Left ventricle myocardium inferior (tissue), 1 donor: ENCODE results near the gene RC3H2. TPM values are rescaled to one million over a fixed set of nuclear protein-coding genes. Genes with fewer than 3 reads are reported as not detected.

Experiments
- DNase-seq: peaks from one replicate; pipeline ENCODE4 v3.0.0-alpha.2; 2020
- H3K27ac ChIP-seq: fragments of 200-600 bp; replicated peaks from 2 replicates; pipeline ENCODE4 v1.8.0; 2021
- H3K27me3 ChIP-seq: fragments of 200-600 bp; 2 replicates; pipeline ENCODE4 v1.8.0; 2021; ENCODE audit warnings: low read depth
- H3K36me3 ChIP-seq: fragments of 200-600 bp; 2 replicates; pipeline ENCODE4 v1.8.0; 2021
- H3K4me1 ChIP-seq: fragments of 200-600 bp; 2 replicates; pipeline ENCODE4 v1.8.0; 2021
- H3K4me3 ChIP-seq: fragments of 200-600 bp; 2 replicates; pipeline ENCODE4 v1.8.0; 2021; ENCODE audit warnings: mild to moderate bottlenecking, moderate library complexity
- H3K9me3 ChIP-seq: fragments of 200-600 bp; replicated peaks from 2 replicates; pipeline ENCODE4 v1.8.0; 2021
- CTCF ChIP-seq: fragments of 200-600 bp; IDR thresholded peaks from 2 replicates; pipeline ENCODE4 v1.8.0; 2021; ENCODE audit warnings: antibody characterized with exemption, mild to moderate bottlenecking, borderline replicate concordance
- intact Hi-C: fragments of 100-400 bp; cut with micrococcal nuclease; formaldehyde crosslinking; loops from one replicate; pipeline ENCODE4 v1.11.0; 2022
- long read RNA-seq: library from polyadenylated mRNA; unstranded; transcript quantifications from one replicate; pipeline ENCODE4 v2.0.0, GENCODE V29; 2021
- total RNA-seq: library from RNA; stranded (reverse); fragmentation: NEBNext Ultra II Directional; extraction: Animal tissue kit (Norgen Biotek cat#: 25700); gene quantifications from one replicate; pipeline ENCODE4 v1.2.1, GENCODE V29; 2021
- donor health status: DM: no; HTN: yes; CAD: no; lungs with severe emphysema.

Gene RC3H2
- total RNA-seq = 37.7 TPM
- long read RNA-seq, full-length matches to known transcripts = 19 of 36 reads
- long read RNA-seq, partial matches to known transcripts = 5 of 36 reads
- long read RNA-seq, other reads (novel, unspliced or antisense) = 12 of 36 reads

GRCh38 chr9:122904823-122905710 is at the start of gene RC3H2:
Gene RC3H2, minus strand, starts transcription at chr9:122905359. Its CDS starts 7,850 bp downstream, at chr9:122897509.
- DNase-seq = peak; percentile 98
- peaks cover 6% of the 10 kb centered on the region for H3K36me3 ChIP-seq
- TF ChIP-seq CTCF = no peak
- H3K9me3 ChIP-seq = no peaks in the 10 kb centered on the region
- H3K27me3 ChIP-seq = no peaks in the 10 kb centered on the region
- peaks cover 50% of the 10 kb centered on the region for H3K4me1 ChIP-seq
- peak within 1 kb of the TSS; percentile 86 for H3K4me3 ChIP-seq
- peak within 1 kb of the TSS; percentile 95 for H3K27ac ChIP-seq
- intact Hi-C loops = no loop called here

- no peak overlapping the region for H3K4me3 ChIP-seq
- no peak for TF ChIP-seq CTCF
- no peak for DNase-seq
- H3K27ac ChIP-seq = peak overlapping the region; percentile 22
- H3K36me3 ChIP-seq = peaks cover 9% of the 10 kb centered on the region
- H3K9me3 ChIP-seq = no peaks in the 10 kb centered on the region
- peaks cover 53% of the 10 kb centered on the region for H3K4me1 ChIP-seq
- H3K27me3 ChIP-seq = no peaks in the 10 kb centered on the region
- intact Hi-C loops = no loop called here
These were observed 49.1 kb upstream of the RC3H2 start for GRCh38 chr9:122954253-122954691.

- H3K4me3 ChIP-seq = no peak overlapping the region
- intact Hi-C loops = no loop called here
- H3K27ac ChIP-seq = no peak overlapping the region
- no peak for DNase-seq
- no peaks in the 10 kb centered on the region for H3K27me3 ChIP-seq
- no peaks in the 10 kb centered on the region for H3K9me3 ChIP-seq
- peaks cover 68% of the 10 kb centered on the region for H3K4me1 ChIP-seq
- no peaks in the 10 kb centered on the region for H3K36me3 ChIP-seq
- no peak for TF ChIP-seq CTCF
These were observed 45.9 kb upstream of the RC3H2 start for GRCh38 chr9:122951056-122951455.

GRCh38 chr9:122950263-122950662 is 45.1 kb upstream of the RC3H2 start:
- Histone ChIP-seq H3K27me3 (no peaks in the 10 kb centered on the region), H3K9me3 (no peaks in the 10 kb centered on the region), H3K36me3 (no peaks in the 10 kb centered on the region), H3K4me3 (no peak overlapping the region), H3K4me1 (peaks cover 76% of the 10 kb centered on the region), H3K27ac (no peak overlapping the region)
- DNase-seq = no peak
- no peak for TF ChIP-seq CTCF
- intact Hi-C loops = no loop called here

- no peak overlapping the region for H3K27ac ChIP-seq
- intact Hi-C loops = no loop called here
- H3K27me3 ChIP-seq = no peaks in the 10 kb centered on the region
- no peak for TF ChIP-seq CTCF
- H3K4me1 ChIP-seq = peaks cover 74% of the 10 kb centered on the region
- no peak for DNase-seq
- H3K4me3 ChIP-seq = no peak overlapping the region
- no peaks in the 10 kb centered on the region for H3K36me3 ChIP-seq
- H3K9me3 ChIP-seq = no peaks in the 10 kb centered on the region
These were observed 44.5 kb upstream of the RC3H2 start for GRCh38 chr9:122949696-122950095.
